Pulmonary artery endothelial cell (primary cell): ENCODE results near the gene KASH5. TPM values are rescaled to one million over a fixed set of nuclear protein-coding genes. Genes with fewer than 3 reads are reported as not detected.

ENCODE experiments used
- DNase-seq: peaks from one replicate; pipeline ENCODE4 v3.0.0-alpha.2; 2011; ENCODE audit warnings: low read depth, low spot score
- total RNA-seq: library from RNA; depleted of rRNA; stranded (reverse); fragments of >200 nt; gene quantifications from 2 replicates; pipeline ENCODE4 v1.2.3, GENCODE V29; 2014

The KASH5 gene
- total RNA-seq, 1 donor from 2014 or later = not detected

DNA sequence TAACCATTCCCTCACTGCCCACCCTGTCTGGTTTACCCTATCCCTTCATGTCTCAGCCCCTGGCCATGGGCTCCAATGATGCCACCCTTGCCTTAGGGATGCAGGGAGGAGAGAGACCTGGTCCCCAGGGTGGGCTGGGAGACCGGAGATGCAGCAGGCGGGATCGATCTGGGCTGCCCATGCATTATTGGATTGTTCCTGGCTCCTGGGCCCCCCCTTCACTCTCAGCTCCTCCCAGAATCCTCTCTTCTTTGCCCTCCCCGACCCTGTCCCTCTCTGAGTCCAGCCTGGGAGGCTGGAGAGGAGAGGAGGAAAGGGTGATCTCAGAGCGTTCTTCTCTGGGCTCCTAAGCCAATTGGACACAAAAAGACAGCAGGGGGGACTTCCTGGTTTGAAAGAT is 5.8 kb downstream of the KASH5 start:
- DNase-seq = no peak

- DNase-seq = no peak
Observed at GRCh38 chr19:49395581-49396407, 7.7 kb downstream of the KASH5 start.

DNA sequence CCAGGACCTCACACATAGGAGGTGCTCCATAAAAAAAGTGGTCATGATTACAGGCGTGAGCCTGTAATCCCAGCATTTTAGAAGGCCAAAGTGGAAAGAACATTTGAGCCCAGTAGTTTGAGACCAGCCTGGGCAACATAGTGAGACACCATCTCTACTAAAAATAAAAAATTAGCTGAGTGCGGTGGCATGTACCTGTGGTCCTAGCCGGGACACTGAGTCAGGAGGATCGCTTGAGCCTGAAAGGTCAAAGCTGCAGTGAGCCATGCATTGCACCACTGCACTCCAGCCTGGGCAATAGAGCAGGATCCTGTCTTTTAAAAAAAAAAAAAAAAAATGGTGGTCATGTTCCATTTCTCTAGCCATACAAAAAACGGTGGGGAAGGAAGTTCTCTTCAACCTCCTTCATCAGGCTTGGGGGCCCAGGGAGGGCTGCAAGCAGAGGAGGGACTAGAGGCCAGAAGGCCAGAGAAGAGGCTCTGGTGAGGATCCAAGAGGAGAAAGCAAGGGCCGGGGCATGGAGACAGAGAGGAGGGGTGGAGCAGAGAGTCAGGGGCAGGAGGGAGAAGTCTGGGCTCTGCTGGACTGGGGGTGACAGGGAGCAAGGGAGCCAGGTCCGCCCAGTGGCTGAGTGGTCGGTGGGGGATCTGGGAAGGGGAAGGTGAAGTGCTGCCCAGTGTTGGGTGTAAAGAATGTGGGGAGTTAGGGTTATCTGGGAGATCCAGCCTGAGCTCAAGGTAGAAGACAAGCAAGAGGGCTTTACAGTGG is 8.9 kb downstream of the KASH5 start:
- DNase-seq = no peak

GRCh38 chr19:49398001-49398615 is 10.1 kb downstream of the KASH5 start:
- no peak for DNase-seq

DNA sequence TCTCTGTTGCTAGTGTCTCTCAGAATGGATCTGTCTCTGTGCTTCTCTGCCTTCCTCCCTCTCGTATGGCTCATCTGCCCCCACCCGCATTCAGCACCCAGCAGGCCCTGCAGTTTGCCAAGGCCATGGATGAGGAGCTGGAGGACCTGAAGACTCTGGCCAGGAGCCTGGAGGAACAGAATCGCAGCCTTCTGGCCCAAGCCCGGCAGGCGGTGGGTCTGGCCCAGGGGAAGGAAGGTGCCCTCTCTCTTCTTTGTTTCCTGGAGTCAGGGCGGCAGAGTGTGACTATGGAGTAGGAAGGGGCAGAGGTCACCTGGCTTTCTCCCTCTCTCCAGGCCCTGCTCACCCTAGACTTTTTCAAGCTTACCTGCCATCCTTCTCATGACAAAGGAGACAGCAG is 10.9 kb downstream of the KASH5 start:
- DNase-seq = no peak

DNA sequence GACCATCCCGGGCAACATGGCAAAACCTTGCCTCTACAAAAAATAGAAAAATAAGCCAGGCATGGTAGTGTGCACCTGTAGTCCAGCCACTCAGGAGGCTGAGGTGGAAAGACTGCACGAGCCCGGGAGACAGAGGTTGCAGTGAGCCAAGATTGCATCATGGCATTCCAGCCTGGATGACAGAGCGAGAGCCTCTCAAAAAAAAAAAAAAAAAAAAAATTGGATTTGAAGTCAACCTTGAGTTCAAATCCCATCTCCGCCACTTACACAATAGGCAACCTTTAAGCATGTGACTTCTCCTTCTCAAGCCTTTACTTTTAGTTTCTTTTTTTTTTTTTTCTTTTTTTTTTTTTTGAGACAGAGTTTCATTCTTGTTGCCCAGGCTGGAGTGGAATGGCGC is 12.0 kb downstream of the KASH5 start:
- DNase-seq = no peak

GRCh38 chr19:49403404-49404187 is 15.5 kb downstream of the KASH5 start:
- no peak for DNase-seq

- no peak for DNase-seq
Observed at GRCh38 chr19:49407079-49407478, 19.0 kb downstream of the KASH5 start.

GRCh38 chr19:49407482-49408015 is 19.5 kb downstream of the KASH5 start:
- DNase-seq = no peak

GRCh38 chr19:49408816-49409440 is 20.9 kb downstream of the KASH5 start:
- no peak for DNase-seq

- no peak for DNase-seq
Observed at GRCh38 chr19:49409441-49410029, 21.5 kb downstream of the KASH5 start.

DNA sequence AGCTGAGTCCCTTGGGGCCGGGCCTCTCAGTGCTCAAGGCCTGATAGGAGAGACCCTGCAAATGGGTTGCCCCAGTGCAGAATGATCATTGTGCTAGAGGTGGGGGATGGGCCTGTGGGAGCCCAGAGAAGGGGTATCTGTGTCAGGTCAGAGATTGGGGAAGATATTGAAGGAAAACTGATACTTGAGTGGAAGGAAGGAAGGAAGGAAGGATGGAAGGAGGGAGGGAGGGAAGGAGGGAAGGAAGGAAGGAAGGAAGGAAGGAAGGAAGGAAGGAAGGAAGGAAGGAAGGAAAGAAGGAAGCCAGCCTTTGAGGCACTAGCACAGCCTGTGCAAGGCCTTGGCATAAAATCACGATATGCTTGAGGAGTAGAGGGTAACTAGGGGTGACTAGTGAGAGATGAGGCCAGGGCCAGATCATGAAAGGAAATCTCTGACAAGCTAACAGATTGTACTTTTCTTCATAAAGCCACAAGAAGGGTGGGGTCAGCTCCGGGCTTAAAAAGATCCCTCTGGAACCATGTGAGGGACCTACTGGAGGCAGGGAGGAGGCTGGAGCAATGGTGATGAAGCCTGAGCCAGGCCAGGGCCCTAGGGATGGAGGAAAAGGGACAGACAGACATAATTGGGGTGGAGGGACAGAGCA is 23.8 kb downstream of the KASH5 start:
- no peak for DNase-seq

DNA sequence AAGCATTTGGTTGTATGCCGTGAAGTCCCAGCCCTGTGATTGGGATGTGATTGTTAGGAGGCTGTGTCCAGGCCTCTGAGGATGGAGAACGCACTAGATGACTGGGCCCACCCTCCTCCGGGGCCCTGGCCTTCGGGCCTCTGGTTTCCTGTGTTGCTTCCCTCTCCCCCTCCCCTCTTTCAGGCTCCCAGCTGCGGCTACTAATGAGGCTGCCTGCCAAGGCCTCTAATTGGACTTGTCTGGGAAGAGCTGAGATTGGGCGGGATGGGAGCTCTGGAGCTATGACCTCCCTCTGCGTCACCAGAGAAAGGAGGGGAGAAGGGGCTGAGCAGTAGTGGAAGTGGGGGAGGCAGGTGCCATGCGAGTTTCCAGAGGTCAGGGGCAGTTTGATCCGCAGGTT is 25.3 kb downstream of the KASH5 start:
- no peak for DNase-seq

DNA sequence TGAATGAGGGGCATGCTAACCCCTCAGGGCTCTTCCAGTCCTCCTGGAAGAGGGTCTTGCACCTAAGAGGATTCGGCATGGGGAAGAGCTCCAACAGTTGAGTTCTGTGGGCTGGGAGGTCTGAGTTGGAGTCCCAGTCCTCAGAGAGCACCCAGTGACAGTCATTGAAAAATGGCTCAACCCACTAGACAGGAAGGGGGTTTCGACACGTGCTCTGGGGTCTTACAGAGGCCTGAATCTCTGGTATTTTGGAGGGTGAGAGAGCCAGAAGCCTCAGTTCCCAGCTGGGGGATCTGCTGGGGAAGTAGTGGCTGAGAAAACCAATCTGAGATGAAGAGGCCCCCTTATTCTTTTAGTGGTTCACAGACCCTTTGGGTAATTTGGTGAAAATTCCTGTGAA is 26.2 kb downstream of the KASH5 start:
- no peak for DNase-seq

GRCh38 chr19:49415102-49415809 is 27.2 kb downstream of the KASH5 start:
- DNase-seq = no peak

DNA sequence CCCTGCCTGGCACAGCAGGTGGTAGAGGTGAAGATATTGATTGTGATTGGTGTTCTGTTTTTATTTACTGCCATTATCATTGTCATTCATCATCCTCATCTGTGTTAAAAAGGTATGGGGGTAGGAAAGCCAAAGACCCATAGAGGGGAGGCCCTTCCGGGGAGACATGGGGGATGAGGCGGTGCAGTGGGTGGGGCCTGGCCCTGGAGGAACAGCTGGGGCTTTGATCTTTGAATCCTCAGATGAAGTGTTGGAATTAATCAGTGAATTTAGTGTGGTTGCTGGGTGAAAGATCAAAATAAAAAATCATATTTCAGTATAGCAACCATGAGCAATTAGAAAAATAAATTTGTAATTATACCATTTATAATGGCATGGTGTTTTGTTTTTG is 27.8 kb downstream of the KASH5 start:
- DNase-seq = no peak

DNA sequence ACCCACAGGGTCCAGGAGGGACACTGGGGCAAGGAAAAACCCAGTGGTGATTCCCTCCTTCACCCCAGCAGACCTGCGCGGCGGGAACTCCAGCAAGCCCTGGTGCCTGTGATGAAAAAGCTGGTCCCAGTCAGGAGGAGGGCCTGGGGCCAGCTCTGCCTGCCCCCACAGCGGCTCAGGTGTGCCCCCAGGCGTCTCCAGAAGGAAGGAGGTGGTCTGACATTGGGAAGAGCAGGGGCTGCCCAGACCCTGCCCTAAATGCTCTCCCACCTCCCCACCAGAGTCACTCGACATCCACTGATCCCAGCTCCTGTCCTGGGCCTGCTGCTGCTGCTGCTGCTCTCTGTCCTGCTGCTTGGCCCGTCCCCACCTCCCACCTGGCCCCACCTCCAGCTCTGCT is 29.0 kb downstream of the KASH5 start:
- no peak for DNase-seq

GRCh38 chr19:49418511-49418910 is 30.5 kb downstream of the KASH5 start:
- no peak for DNase-seq

DNA sequence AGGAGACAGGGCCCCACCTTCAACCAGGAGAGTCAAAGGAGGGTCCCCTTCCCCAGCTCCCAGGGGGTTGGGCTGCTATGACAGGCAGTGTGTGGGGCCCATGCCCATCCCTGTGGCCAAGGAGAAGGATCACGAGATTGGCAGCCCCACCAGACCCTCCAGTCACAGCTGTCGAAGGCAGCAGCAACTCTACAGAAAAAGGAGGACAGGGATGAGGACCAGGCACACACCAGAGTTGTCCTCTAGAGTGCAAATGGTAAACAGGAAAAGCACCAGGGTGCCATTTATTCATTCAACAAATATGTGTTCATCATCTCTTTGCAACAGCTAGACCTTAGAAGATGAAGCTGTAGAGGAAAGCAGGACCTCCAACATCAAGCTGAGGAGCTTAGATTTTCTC is 31.1 kb downstream of the KASH5 start:
- no peak for DNase-seq
